HG02852 (cell line): ENCODE data around the gene TP53AIP1.

Experiments used
- ATAC-seq: cut with Tn5 transposase; IDR thresholded peaks from one replicate; pipeline ENCODE4 v1.9.1; 2021; ENCODE audit warnings: mild to moderate bottlenecking, moderate library complexity; ENCODE audit not compliant: unreplicated experiment

Gene TP53AIP1

GRCh38 chr11:128892866-128893565 lies 49.7 kb downstream of the TP53AIP1 start:
- no peak for ATAC-seq

- no peak for ATAC-seq
Measured at GRCh38 chr11:128891913-128892398, 50.7 kb downstream of the TP53AIP1 start.

GRCh38 chr11:128890543-128891368 lies 51.9 kb downstream of the TP53AIP1 start, which contains the start of gene KCNJ5:
KCNJ5 (plus strand) TSS chr11:128891356; CDS start chr11:128911274, 19,918 bp downstream.
- no peak for ATAC-seq

GRCh38 chr11:128890216-128890542 lies 52.5 kb downstream of the TP53AIP1 start:
- no peak for ATAC-seq

- no peak for ATAC-seq
Measured at GRCh38 chr11:128889657-128890213, 52.9 kb downstream of the TP53AIP1 start.

GRCh38 chr11:128888034-128888985 lies 54.4 kb downstream of the TP53AIP1 start:
- no peak for ATAC-seq

GRCh38 chr11:128886406-128887124 lies 56.1 kb downstream of the TP53AIP1 start:
- ATAC-seq, result no peak
